Uterus (tissue), 2 donors: ENCODE results near the gene CFDP1.

ENCODE experiments used
- CTCF ChIP-seq, 4 experiments: fragments of 200-600 bp in 2 of 4; fragments of 450-650 bp in 2 of 4; sonication (generic) in 2 of 4; IDR thresholded peaks; one replicate each; pipeline ENCODE4 v1.5.1; 2016 to 2019; ENCODE audit warnings: antibody characterized with exemption in 4 of 4, mild to moderate bottlenecking in 2 of 4, moderate library complexity in 1 of 4
- POLR2A ChIP-seq, 2 donors: fragments of 450-650 bp; IDR thresholded peaks; one replicate each; pipeline ENCODE4 v1.6.1; 2016; ENCODE audit warnings: antibody characterized with exemption in 2 of 2, mild to moderate bottlenecking in 1 of 2, moderate library complexity in 1 of 2

- TF ChIP-seq POLR2A (IDR thresholded peaks at IDR 0.05) = no peak
- TF ChIP-seq CTCF (IDR thresholded peaks at IDR 0.05) = no peak
These were observed 42.2 kb downstream of the CFDP1 start for GRCh38 chr16:75390926-75391653.
